Suprapubic skin (tissue), 4 donors: Measurements from ENCODE around the gene KIFBP. TPM values are rescaled to one million over a fixed set of nuclear protein-coding genes. Genes with fewer than 3 reads are reported as not detected.
"Not testable (repeated sequence)": the region's sequence is repeated elsewhere in the genome, so short reads cannot be mapped to it uniquely, and the experiment has no call there.

ENCODE experiments used
- DNase-seq, 2 donors: peaks; one replicate each; pipeline ENCODE4 v3.0.0-alpha.2; 2019; ENCODE audit warnings: low spot score in 2 of 2
- H3K27ac ChIP-seq: fragments of 200-600 bp; sonication (generic); one replicate; pipeline ENCODE4 v1.5.1; 2019
- H3K27me3 ChIP-seq: fragments of 200-600 bp; sonication (generic); one replicate; pipeline ENCODE4 v1.5.1; 2019
- H3K36me3 ChIP-seq: fragments of 200-600 bp; sonication (generic); one replicate; pipeline ENCODE4 v1.5.1; 2019
- H3K4me1 ChIP-seq: fragments of 200-600 bp; sonication (generic); one replicate; pipeline ENCODE4 v1.5.1; 2019
- H3K4me3 ChIP-seq: fragments of 200-600 bp; sonication (generic); one replicate; pipeline ENCODE4 v1.5.1; 2019; ENCODE audit warnings: mild to moderate bottlenecking
- H3K9me3 ChIP-seq: fragments of 200-600 bp; sonication (generic); one replicate; pipeline ENCODE4 v1.5.1; 2019
- CTCF ChIP-seq, 2 donors: fragments of 200-600 bp in 1 of 2; fragments of 450-650 bp in 1 of 2; sonication (generic) in 1 of 2; IDR thresholded peaks; one replicate each; pipeline ENCODE4 v1.5.1; 2016 to 2019; ENCODE audit warnings: antibody characterized with exemption in 2 of 2, mild to moderate bottlenecking in 1 of 2, moderate library complexity in 1 of 2
- EP300 ChIP-seq: sonication (generic); formaldehyde crosslinking; IDR thresholded peaks from one replicate; pipeline ENCODE4 v1.6.1; 2017; ENCODE audit warnings: antibody characterized with exemption
- POLR2A ChIP-seq, 2 donors: fragments of 450-650 bp; IDR thresholded peaks; one replicate each; pipeline ENCODE4 v1.6.1; 2017; ENCODE audit warnings: antibody characterized with exemption in 2 of 2, mild to moderate bottlenecking in 2 of 2, moderate library complexity in 2 of 2
- POLR2AphosphoS5 ChIP-seq, 3 donors: sonication (generic); formaldehyde crosslinking; IDR thresholded peaks; one replicate each; pipeline ENCODE4 v1.6.1; 2017; ENCODE audit warnings: antibody characterized with exemption in 3 of 3
- WGBS: methylation state at CpG from one replicate; pipeline ENCODE4 v1.1.5; 2018; 5-methylcytosine and 5-hydroxymethylcytosine counted together
- total RNA-seq, 4 donors: library from RNA; depleted of rRNA; stranded (reverse); fragments of >200 nt; gene quantifications; one replicate each; pipeline ENCODE4 v1.1.0, GENCODE V29; 2016

KIFBP gene
- total RNA-seq, 4 donors from 2014 or later: 15.0 to 21.5 (median 20.8) TPM

GRCh38 chr10:68963151-68963550 is 25.5 kb upstream of the KIFBP start:
- WGBS: 94% methylated on average over 4 of the region's 4 CpGs
- peaks cover 3% of the 10 kb centered on the region for H3K4me1 ChIP-seq
- DNase-seq: no peak
- H3K9me3 ChIP-seq: no peaks in the 10 kb centered on the region
- H3K4me3 ChIP-seq: no peak overlapping the region
- peaks cover 80% of the 10 kb centered on the region for H3K36me3 ChIP-seq
- H3K27me3 ChIP-seq: no peaks in the 10 kb centered on the region
- no peak for TF ChIP-seq CTCF (IDR thresholded peaks at IDR 0.05)
- TF ChIP-seq EP300: no peak
- no peak for TF ChIP-seq POLR2AphosphoS5 (IDR thresholded peaks at IDR 0.05)
- no peak for TF ChIP-seq POLR2A (IDR thresholded peaks at IDR 0.05)
- no peak overlapping the region for H3K27ac ChIP-seq

GRCh38 chr10:68973975-68974374 is 14.6 kb upstream of the KIFBP start:
- H3K4me1 ChIP-seq: no peaks in the 10 kb centered on the region
- H3K4me3 ChIP-seq: no peak overlapping the region
- H3K27ac ChIP-seq: no peak overlapping the region
- no peaks in the 10 kb centered on the region for H3K9me3 ChIP-seq
- H3K36me3 ChIP-seq: peaks cover 100% of the 10 kb centered on the region
- H3K27me3 ChIP-seq: no peaks in the 10 kb centered on the region
- WGBS: 94% methylated on average over 5 of the region's 5 CpGs
- TF ChIP-seq CTCF (IDR thresholded peaks at IDR 0.05) (no peak), EP300 (no peak), POLR2A (IDR thresholded peaks at IDR 0.05) (no peak)
- no peak for DNase-seq

GRCh38 chr10:68975936-68976473 is 12.6 kb upstream of the KIFBP start:
- H3K4me3 ChIP-seq, H3K9me3 ChIP-seq, H3K27ac ChIP-seq, H3K4me1 ChIP-seq, H3K27me3 ChIP-seq, DNase-seq: not testable (repeated sequence)
- WGBS: 94% methylated on average over 5 of the region's 5 CpGs
- H3K36me3 ChIP-seq: peaks cover 98% of the 10 kb centered on the region

GRCh38 chr10:68979738-68980137 is 8.9 kb upstream of the KIFBP start:
- H3K27ac ChIP-seq, DNase-seq, H3K27me3 ChIP-seq, H3K4me3 ChIP-seq, H3K4me1 ChIP-seq, H3K9me3 ChIP-seq: not testable (repeated sequence)
- peaks cover 94% of the 10 kb centered on the region for H3K36me3 ChIP-seq
- WGBS: 95% methylated on average over 6 of the region's 6 CpGs

GRCh38 chr10:68981074-68981473 is 7.5 kb upstream of the KIFBP start:
- peak in 1 of 2 donors; percentile 8 for TF ChIP-seq CTCF (IDR thresholded peaks at IDR 0.05)
- no peak for TF ChIP-seq POLR2A (IDR thresholded peaks at IDR 0.05)
- no peak for DNase-seq
- Histone ChIP-seq H3K4me1 (no peaks in the 10 kb centered on the region), H3K4me3 (no peak overlapping the region), H3K27ac (no peak overlapping the region), H3K27me3 (no peaks in the 10 kb centered on the region), H3K36me3 (peaks cover 89% of the 10 kb centered on the region), H3K9me3 (no peaks in the 10 kb centered on the region)
- WGBS: 96% methylated on average over 1 of the region's 1 CpG

- Histone ChIP-seq H3K27me3 (no peaks in the 10 kb centered on the region), H3K4me3 (no peak overlapping the region), H3K4me1 (no peaks in the 10 kb centered on the region), H3K36me3 (peaks cover 76% of the 10 kb centered on the region), H3K9me3 (no peaks in the 10 kb centered on the region), H3K27ac (no peak overlapping the region)
- WGBS: 94% methylated on average over 11 of the region's 11 CpGs
- TF ChIP-seq CTCF (IDR thresholded peaks at IDR 0.05) (no peak), POLR2A (IDR thresholded peaks at IDR 0.05) (no peak), POLR2AphosphoS5 (IDR thresholded peaks at IDR 0.05) (no peak), EP300 (no peak)
- no peak for DNase-seq
These were observed 6.2 kb upstream of the KIFBP start for GRCh38 chr10:68982389-68982788.
